Choroid plexus epithelial cell (primary cell): ENCODE data around the gene NR1H2.
"Not testable (repeated sequence)": the region's sequence is repeated elsewhere in the genome, so short reads cannot be mapped to it uniquely, and the experiment has no call there.

Experiments used
- DNase-seq: peaks from one replicate; pipeline ENCODE4 v3.0.0-alpha.2; 2010; ENCODE audit warnings: low read depth
- H3K4me3 ChIP-seq: 2 replicates; pipeline ENCODE4 v1.5.1; 2011; ENCODE audit warnings: low read depth, mild to moderate bottlenecking, control low read depth, low read length, moderate library complexity
- CTCF ChIP-seq: conservative IDR thresholded peaks from 2 replicates; pipeline ENCODE4 v1.5.1; 2011; ENCODE audit warnings: low read depth, mild to moderate bottlenecking, control low read depth, inconsistent platforms, low read length, moderate library complexity

NR1H2 gene

GRCh38 chr19:50383001-50383851 lies 7.0 kb downstream of the NR1H2 start:
- H3K4me3 ChIP-seq = peak overlapping the region; percentile 67
- DNase-seq = no peak

DNA sequence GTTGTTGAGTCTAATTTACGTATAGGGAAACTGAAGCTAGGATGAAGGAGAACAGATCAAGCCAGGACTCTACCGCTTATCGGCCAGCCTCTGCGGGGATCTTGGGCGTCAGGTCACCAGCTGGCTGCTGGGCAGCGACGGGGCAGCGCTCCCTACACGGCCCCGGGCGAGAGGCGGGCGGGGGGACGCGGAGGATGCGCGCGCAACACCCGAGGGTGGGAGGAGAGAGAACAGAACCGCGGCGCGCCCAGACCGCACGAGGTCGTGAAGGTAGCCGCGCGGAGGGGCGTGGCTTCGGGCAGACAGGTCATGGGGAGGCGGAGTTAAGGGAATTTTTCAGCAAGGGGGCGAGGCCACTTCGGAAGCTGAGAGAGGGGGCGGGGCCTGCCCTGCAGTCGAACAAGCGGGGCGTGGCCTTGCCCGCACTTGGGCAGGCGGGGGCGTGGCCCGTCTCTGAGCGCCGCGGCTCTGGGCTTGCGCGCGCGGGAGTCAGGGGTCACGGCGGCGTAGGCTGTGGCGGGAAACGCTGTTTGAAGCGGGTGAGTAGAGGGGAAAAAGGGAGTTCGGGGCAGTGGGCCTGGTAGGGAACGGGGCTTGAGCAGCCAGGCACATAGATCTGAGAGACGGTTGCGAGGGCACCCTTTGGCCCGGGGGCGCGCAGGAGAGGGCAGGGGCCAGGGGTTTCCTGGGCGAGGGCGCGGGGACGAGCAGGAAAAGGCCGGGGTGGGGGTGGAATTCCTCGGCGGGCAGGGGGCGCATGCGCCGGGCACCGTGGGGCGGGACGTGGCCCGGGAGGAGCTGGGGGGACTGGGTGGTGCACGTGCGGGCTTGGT lies 7.8 kb downstream of the NR1H2 start, which contains the start of gene POLD1:
Gene POLD1, plus strand, starts transcription at position 496 of the 833 bp plus-strand sequence. CDS start 14,505 bp downstream, outside the sequence.
- no peak for TF ChIP-seq CTCF
- peak within 1 kb of the TSS; percentile 67 for H3K4me3 ChIP-seq
- peak; percentile 99 for DNase-seq

More at GRCh38 chr19:50383001-50383851, 7.0 kb downstream of the NR1H2 start:
- TF ChIP-seq CTCF = no peak

DNA sequence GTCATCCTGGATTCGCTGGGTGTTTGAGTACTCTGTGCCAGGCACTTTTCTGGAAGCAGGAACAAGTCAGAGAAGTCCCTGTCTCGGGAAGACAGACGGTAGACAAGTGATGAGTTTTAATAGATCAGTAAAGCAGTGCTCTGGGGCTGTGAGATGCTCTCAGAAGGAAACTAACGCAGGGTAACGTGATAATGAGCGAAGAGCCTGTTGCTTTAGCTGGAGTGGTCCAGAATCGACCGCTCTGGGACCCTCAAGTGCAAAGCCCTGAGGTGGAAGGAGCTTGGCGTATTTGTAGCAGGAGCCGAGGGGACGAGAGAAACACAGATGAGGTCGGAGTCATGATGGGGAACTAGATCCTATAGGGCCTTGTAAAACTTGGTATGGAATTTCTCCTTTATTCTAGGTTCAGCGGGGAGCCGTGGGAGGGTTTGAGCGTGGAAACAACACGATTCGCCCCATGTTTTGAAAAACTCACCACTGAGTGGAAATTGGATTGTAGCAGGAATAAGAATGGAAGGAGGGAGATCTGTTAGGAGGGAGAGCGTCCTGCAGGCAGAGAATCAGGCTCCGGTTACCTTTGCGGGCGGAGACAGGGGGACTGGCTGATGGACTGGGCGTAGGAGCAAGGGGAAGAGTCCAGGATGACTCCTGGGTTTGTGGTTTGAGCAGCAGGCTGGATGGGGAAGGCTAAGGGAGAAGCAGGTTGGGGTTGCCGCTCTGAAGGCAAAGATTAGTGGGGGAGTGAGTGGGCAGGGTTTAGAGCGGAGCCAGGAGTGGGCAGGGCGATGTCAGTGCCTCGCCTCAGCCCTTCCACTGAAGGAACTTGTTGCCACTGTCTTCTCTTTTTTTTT lies 8.7 kb downstream of the NR1H2 start:
- peak; percentile 52 for DNase-seq
- TF ChIP-seq CTCF = no peak
- H3K4me3 ChIP-seq = peak overlapping the region; percentile 67

DNA sequence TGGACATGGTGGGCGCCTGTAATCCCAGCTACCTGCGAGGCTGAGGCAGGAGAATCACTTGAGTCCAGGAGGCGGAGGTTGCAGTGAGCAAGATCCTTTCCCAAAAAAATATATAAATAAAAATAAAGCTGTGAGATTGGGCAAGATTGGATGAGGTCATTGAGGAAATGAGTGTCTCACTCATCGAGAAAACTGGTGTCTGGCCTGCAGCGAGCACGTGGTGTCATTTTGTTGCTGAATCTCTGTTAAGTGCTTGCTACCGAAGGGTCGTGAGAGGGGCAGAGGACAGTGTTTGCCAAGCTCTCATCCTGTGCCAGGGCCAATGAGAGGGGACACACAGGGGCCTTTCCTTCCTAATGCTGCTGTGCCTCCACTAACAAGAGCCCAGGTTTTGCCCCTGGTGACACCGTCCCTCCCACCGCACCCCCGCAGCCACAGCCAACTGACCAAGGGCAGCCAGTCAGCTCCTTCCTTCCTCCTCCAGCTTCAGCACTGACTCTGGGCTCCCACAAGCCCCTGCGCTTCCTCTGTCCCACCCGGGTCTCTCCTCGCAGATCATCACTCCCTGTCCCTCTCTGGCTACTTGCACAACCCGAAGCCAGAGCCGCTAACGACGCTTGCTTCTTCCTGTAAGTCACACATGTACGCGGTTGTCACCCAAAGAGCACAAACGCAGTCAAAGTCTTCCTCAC lies 11.1 kb downstream of the NR1H2 start:
- H3K4me3 ChIP-seq = no peak overlapping the region
- TF ChIP-seq CTCF = no peak
- DNase-seq = peak; percentile 52

DNA sequence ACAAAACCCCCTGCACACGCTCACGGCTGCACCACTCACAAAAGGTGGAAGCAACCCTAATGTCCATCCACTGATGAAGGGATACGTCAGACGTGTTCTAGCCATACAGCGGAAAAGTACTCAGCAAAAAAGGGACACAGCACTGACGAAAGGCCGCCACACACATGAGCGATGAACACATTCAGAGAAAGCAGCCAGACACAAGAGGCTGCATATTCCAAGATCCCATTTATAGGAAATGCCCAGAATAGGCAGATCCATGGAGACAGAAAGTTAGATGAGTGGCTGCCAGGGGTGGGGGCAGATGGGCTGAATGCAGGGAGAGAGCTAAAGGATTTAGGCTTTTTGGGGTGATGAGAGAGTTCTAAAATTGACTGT lies 11.6 kb downstream of the NR1H2 start:
- H3K4me3 ChIP-seq = no peak overlapping the region
- TF ChIP-seq CTCF = no peak
- no peak for DNase-seq

DNA sequence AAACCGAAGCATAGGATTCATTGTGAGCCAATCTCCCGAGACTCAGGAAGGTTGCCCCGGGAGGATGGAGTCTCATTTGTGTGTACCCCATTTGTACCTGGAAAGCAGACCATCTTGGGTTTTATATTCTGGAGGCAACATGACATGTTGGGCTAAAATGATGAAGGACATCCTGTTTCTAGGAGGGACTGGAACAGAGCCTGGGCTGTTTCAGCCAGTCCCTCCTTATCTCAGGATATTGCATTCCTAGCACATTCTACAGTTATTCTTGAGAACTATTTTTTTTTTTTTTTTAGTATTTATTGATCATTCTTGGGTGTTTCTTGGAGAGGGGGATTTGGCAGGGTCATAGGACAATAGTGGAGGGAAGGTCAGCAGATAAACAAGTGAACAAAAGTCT lies 14.0 kb downstream of the NR1H2 start:
- DNase-seq, H3K4me3 ChIP-seq: not testable (repeated sequence)

- DNase-seq = not testable (repeated sequence)
These were observed 14.7 kb downstream of the NR1H2 start for GRCh38 chr19:50390952-50391351.

More at GRCh38 chr19:50390952-50391351, 14.7 kb downstream of the NR1H2 start:
- not testable (repeated sequence) for H3K4me3 ChIP-seq
